Uterus (tissue), 2 donors: ENCODE measurements around the gene CAMTA1.

ENCODE experiments used
- CTCF ChIP-seq, 4 experiments: fragments of 200-600 bp in 2 of 4; fragments of 450-650 bp in 2 of 4; sonication (generic) in 2 of 4; IDR thresholded peaks; one replicate each; pipeline ENCODE4 v1.5.1; 2016 to 2019; ENCODE audit warnings: antibody characterized with exemption in 4 of 4, mild to moderate bottlenecking in 2 of 4, moderate library complexity in 1 of 4
- POLR2A ChIP-seq, 2 donors: fragments of 450-650 bp; IDR thresholded peaks; one replicate each; pipeline ENCODE4 v1.6.1; 2016; ENCODE audit warnings: antibody characterized with exemption in 2 of 2, mild to moderate bottlenecking in 1 of 2, moderate library complexity in 1 of 2

DNA sequence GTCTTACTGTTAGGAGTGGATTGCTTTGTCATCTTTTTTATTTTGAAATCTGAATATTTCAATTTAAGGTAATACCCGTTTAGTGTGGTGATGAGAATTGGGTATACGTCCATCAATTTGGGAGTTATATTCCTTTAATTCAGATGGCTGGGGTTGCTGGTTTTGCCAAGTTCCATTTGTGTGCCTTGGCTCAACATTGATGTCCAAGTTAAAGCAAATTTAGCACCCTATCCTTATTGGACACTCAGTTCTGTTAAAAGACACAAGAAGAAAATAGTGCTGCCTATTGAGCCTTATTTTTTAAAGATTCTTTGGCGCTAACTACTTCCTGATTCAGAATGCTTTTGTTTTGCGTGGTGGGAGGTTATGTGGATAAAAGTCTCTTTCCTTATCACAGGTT lies 40.6 kb downstream of the CAMTA1 start:
- no peak for TF ChIP-seq CTCF (IDR thresholded peaks at IDR 0.05)
- TF ChIP-seq POLR2A (IDR thresholded peaks at IDR 0.05): no peak
